ENCODE results near the gene LYST. TPM values are rescaled to one million over a fixed set of nuclear protein-coding genes. Genes with fewer than 3 reads are reported as not detected.

LYST gene
- total RNA-seq, 2 donors from 2014 or later: 68.8 to 91.2 TPM

DNA sequence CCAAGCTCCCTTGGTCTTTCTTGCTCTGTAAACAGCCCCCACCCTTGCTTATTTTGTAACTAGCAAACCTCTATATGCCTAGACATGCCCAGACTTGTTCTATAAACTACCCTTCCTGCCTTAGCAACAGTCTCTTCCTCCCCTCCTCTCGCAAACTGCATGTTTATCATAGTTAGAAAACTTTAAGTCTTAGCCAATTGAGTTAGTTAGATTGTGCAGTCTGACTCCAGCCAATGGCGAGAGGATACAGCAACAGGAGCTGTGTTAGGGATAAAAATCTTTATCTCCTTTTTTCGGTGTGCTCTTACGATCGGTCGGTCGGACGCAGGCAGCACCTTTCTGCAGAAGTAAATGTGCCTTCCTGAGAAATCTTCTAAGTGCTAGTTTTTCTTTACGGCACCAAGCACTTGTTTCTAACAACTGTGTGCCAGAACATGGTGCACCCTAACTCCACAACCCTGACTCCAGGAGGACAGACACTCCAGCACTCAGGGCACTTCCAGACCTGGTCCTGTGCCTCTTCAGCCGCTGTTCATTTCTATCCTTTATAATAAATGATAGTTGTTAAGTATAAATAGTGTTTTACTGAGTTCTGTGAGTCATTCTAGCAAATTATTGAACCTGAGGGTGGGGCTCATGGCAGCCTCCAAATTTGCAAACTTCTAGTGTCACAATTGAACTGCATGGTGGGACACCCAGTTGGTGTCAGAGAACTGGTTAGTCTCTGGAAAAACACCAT, 191.4 kb downstream of the LYST start:
- H3K4me1 Mint-ChIP-seq (ENCODE audit: low read depth in 2 of 2): no peaks in the 10 kb centered on the region
- ATAC-seq (no peak), DNase-seq (ENCODE audit: low spot score) (no peak)
- no peak overlapping the region for H3K4me3 Mint-ChIP-seq
- H3K36me3 Mint-ChIP-seq: peaks cover 66% of the 10 kb centered on the region
- no peak overlapping the region for H3K27ac Mint-ChIP-seq
- no peaks in the 10 kb centered on the region for H3K27me3 Mint-ChIP-seq
- peaks cover 18% of the 10 kb centered on the region for H3K9me3 Mint-ChIP-seq

- peaks cover 25% of the 10 kb centered on the region for H3K9me3 Mint-ChIP-seq
- H3K27ac Mint-ChIP-seq: no peak overlapping the region
- no peaks in the 10 kb centered on the region for H3K4me1 Mint-ChIP-seq (ENCODE audit: low read depth in 2 of 2)
- no peak for ATAC-seq
- no peak overlapping the region for H3K4me3 Mint-ChIP-seq
- no peak for DNase-seq (ENCODE audit: low spot score)
- peaks cover 77% of the 10 kb centered on the region for H3K36me3 Mint-ChIP-seq
- H3K27me3 Mint-ChIP-seq: no peaks in the 10 kb centered on the region
Observed at GRCh38 chr1:235673981-235674380, 192.7 kb downstream of the LYST start.

DNA sequence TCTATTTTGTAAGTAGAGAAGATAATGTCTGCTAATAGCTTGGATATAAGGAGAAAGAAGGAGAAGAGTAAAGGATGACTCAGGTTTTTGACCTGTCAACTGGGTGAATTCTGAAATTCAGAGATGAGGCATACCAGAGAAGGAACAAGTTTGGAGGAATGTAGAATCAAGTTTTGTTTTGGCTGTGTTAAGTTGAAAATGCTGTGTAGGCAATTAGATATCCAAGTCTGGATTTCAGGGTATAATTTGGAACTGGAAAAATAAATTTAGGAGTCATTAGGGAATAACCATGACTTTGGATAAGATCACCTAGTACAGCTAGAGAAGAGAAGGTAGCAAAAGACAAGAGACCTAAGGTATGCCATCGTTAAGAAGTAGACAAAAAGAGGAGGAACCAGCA, 194.7 kb downstream of the LYST start:
- Mint-ChIP-seq H3K4me1 (ENCODE audit: low read depth in 2 of 2) (no peaks in the 10 kb centered on the region), H3K9me3 (peaks cover 25% of the 10 kb centered on the region), H3K36me3 (peaks cover 77% of the 10 kb centered on the region), H3K27ac (no peak overlapping the region), H3K27me3 (no peaks in the 10 kb centered on the region), H3K4me3 (no peak overlapping the region)
- DNase-seq (ENCODE audit: low spot score): no peak
- ATAC-seq: no peak

- DNase-seq (ENCODE audit: low spot score) (no peak), ATAC-seq (no peak)
- no peak overlapping the region for H3K27ac Mint-ChIP-seq
- H3K36me3 Mint-ChIP-seq: peaks cover 60% of the 10 kb centered on the region
- H3K9me3 Mint-ChIP-seq: peaks cover 25% of the 10 kb centered on the region
- H3K4me3 Mint-ChIP-seq: no peak overlapping the region
- no peaks in the 10 kb centered on the region for H3K4me1 Mint-ChIP-seq (ENCODE audit: low read depth in 2 of 2)
- no peaks in the 10 kb centered on the region for H3K27me3 Mint-ChIP-seq
Observed at GRCh38 chr1:235670157-235670776, 196.4 kb downstream of the LYST start.

DNA sequence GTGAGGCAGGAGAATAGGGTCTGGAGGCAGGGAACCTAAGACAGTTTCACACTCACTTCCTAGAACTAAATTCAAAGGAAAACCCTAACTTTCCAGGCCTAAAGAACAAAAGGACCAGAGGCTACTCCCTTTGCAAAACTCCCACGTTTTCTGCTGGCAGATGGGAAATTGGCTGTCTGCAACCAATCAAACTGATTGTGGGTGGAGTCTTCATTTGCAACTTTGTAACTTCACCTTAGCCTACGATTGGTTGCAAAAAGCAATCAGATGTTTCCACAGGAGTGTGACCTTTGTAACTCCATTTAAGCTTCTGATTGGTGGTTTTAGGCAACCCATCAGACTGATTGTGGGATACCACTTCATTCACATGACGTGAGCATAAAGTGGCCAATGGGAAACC, 197.4 kb downstream of the LYST start:
- peaks cover 25% of the 10 kb centered on the region for H3K9me3 Mint-ChIP-seq
- no peak for ATAC-seq
- H3K27me3 Mint-ChIP-seq: no peaks in the 10 kb centered on the region
- H3K27ac Mint-ChIP-seq: no peak overlapping the region
- no peak overlapping the region for H3K4me3 Mint-ChIP-seq
- H3K36me3 Mint-ChIP-seq: peaks cover 50% of the 10 kb centered on the region
- no peaks in the 10 kb centered on the region for H3K4me1 Mint-ChIP-seq (ENCODE audit: low read depth in 2 of 2)
- DNase-seq (ENCODE audit: low spot score): no peak

- DNase-seq (ENCODE audit: low spot score): no peak
- no peaks in the 10 kb centered on the region for H3K4me1 Mint-ChIP-seq (ENCODE audit: low read depth in 2 of 2)
- no peaks in the 10 kb centered on the region for H3K27me3 Mint-ChIP-seq
- no peak overlapping the region for H3K27ac Mint-ChIP-seq
- no peak overlapping the region for H3K4me3 Mint-ChIP-seq
- H3K36me3 Mint-ChIP-seq: no peaks in the 10 kb centered on the region
- no peak for ATAC-seq
- no peaks in the 10 kb centered on the region for H3K9me3 Mint-ChIP-seq
Observed at GRCh38 chr1:235663628-235664027, 203.1 kb downstream of the LYST start.

DNA sequence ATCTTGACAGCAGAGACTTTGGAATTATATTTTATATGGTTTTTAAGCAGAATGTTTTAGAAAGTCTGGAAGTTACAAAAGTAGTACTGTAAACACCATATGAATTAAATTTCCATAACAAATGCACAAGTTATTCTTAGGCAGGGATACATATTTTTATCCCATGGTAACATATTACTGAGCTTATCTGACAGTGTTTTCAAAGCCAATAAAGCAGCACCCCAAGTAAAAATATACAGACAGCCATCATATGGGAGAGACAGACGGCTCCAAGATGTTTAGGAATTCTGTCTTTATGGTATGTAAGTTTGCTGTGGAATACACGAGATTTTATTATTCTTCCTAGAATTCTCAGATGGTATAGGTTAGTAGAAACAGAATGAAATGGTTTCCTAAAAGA, 205.1 kb downstream of the LYST start:
- H3K4me1 Mint-ChIP-seq (ENCODE audit: low read depth in 2 of 2): no peaks in the 10 kb centered on the region
- no peaks in the 10 kb centered on the region for H3K36me3 Mint-ChIP-seq
- no peak overlapping the region for H3K4me3 Mint-ChIP-seq
- peaks cover 2 to 6% of the 10 kb centered on the region in 2 donors for H3K27me3 Mint-ChIP-seq
- H3K27ac Mint-ChIP-seq: no peak overlapping the region
- H3K9me3 Mint-ChIP-seq: no peaks in the 10 kb centered on the region
- DNase-seq (ENCODE audit: low spot score) (no peak), ATAC-seq (no peak)

DNA sequence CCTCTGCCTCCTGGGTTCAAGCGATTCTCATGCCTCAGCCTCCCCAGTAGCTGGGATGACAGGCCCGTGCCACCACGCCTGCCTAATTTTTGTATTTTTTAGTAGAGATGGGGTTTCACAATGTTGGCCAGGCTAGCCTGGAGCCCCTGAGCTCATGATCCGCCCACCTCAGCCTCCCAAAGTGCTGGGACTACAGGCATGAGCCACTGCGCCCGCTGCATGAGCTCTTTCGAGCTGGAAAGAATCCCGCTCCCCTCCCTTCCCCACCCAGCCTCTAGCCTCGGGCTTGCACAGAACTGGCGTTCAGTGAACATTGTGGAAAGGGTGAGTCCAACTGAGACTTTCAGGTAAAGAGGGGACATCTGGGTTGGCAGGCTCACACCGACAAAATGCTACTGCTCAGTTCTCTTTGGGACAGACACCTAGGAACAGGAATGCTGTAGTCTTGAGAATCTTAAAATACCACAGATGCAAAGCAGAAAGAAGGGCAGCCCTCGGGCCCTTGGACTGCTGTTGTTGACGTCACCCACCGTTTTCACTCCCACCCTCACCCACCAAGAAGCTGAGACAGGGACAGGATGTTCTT, 207.4 kb downstream of the LYST start:
- no peak overlapping the region for H3K27ac Mint-ChIP-seq
- ATAC-seq (no peak), DNase-seq (ENCODE audit: low spot score) (no peak)
- H3K4me3 Mint-ChIP-seq: no peak overlapping the region
- no peaks in the 10 kb centered on the region for H3K9me3 Mint-ChIP-seq
- H3K27me3 Mint-ChIP-seq: peaks cover 2 to 16% of the 10 kb centered on the region in 2 donors
- no peaks in the 10 kb centered on the region for H3K36me3 Mint-ChIP-seq
- no peaks in the 10 kb centered on the region for H3K4me1 Mint-ChIP-seq (ENCODE audit: low read depth in 2 of 2)

GRCh38 chr1:235657747-235658526, 208.8 kb downstream of the LYST start:
- DNase-seq (ENCODE audit: low spot score): no peak
- Mint-ChIP-seq H3K36me3 (no peaks in the 10 kb centered on the region), H3K27ac (no peak overlapping the region), H3K9me3 (no peaks in the 10 kb centered on the region), H3K4me3 (no peak overlapping the region), H3K4me1 (ENCODE audit: low read depth in 2 of 2) (no peaks in the 10 kb centered on the region), H3K27me3 (peaks cover 9 to 27% of the 10 kb centered on the region in 2 donors)
- no peak for ATAC-seq

DNA sequence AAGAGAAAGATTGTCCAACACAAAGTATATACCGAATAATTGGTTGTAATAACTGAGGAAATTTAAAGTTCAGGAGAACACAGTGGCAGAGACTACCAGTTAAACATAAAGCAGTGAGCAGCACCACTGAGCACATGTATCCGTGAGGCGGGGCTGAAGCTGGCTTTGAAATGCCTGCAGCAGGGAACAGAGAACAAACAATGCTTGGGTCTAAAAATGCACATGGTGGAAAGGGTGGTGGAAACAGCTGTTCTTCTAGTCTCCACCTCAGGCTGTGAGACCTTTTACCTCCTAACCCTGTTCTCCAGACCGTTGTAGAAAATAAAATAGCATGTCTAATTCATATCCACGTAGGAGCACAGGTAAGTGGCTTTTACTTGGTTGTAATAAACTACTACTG, 209.4 kb downstream of the LYST start:
- ATAC-seq (no peak), DNase-seq (ENCODE audit: low spot score) (no peak)
- H3K27ac Mint-ChIP-seq: no peak overlapping the region
- H3K4me1 Mint-ChIP-seq (ENCODE audit: low read depth in 2 of 2): no peaks in the 10 kb centered on the region
- no peaks in the 10 kb centered on the region for H3K9me3 Mint-ChIP-seq
- no peak overlapping the region for H3K4me3 Mint-ChIP-seq
- peaks cover 15 to 34% of the 10 kb centered on the region in 2 donors for H3K27me3 Mint-ChIP-seq
- no peaks in the 10 kb centered on the region for H3K36me3 Mint-ChIP-seq

DNA sequence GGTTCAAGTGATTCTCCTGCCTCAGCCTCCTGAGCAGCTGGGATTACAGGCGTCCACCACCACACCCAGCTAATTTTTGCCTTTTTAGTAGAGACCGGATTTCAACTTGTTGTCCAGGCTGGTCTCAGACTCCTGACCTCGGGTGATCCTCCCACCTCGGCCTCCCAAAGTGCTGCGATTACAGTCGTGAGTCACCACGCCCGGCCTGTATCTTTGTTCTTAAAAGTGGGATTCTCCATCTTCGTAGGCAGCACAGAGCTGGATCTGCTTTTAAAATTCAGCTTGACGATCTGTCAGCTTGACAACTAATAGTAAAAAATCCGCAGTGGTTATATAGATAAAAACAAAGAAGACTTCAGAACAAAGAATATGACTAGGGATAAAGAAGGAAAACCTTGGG, 214.3 kb downstream of the LYST start:
- ATAC-seq: no peak
- no peak for DNase-seq (ENCODE audit: low spot score)
- no peaks in the 10 kb centered on the region for H3K9me3 Mint-ChIP-seq
- no peaks in the 10 kb centered on the region for H3K36me3 Mint-ChIP-seq
- H3K27me3 Mint-ChIP-seq: peaks cover 32 to 64% of the 10 kb centered on the region in 2 donors
- H3K4me3 Mint-ChIP-seq: no peak overlapping the region
- H3K4me1 Mint-ChIP-seq (ENCODE audit: low read depth in 2 of 2): peaks cover 8 to 14% of the 10 kb centered on the region in 2 donors
- H3K27ac Mint-ChIP-seq: no peak overlapping the region

GRCh38 chr1:235651170-235651806, 215.4 kb downstream of the LYST start:
- no peak for DNase-seq (ENCODE audit: low spot score)
- ATAC-seq: no peak
- peaks cover 41 to 68% of the 10 kb centered on the region in 2 donors for H3K27me3 Mint-ChIP-seq
- peak overlapping the region; percentile 50 for H3K4me3 Mint-ChIP-seq
- no peaks in the 10 kb centered on the region for H3K36me3 Mint-ChIP-seq
- no peak overlapping the region for H3K27ac Mint-ChIP-seq
- H3K4me1 Mint-ChIP-seq (ENCODE audit: low read depth in 2 of 2): peaks cover 8 to 14% of the 10 kb centered on the region in 2 donors
- no peaks in the 10 kb centered on the region for H3K9me3 Mint-ChIP-seq

GRCh38 chr1:235650341-235651169, 216.2 kb downstream of the LYST start:
- DNase-seq (ENCODE audit: low spot score) (no peak), ATAC-seq (peak; percentile 2 to 50)
- Mint-ChIP-seq H3K36me3 (no peaks in the 10 kb centered on the region), H3K4me3 (peak overlapping the region; percentile 50), H3K4me1 (ENCODE audit: low read depth in 2 of 2) (peaks cover 8 to 14% of the 10 kb centered on the region in 2 donors), H3K27me3 (peaks cover 43 to 73% of the 10 kb centered on the region in 2 donors), H3K9me3 (no peaks in the 10 kb centered on the region), H3K27ac (no peak overlapping the region)
